Adrenal gland (tissue), 12 donors: ENCODE measurements around the gene TMEM156. TPM values are rescaled to one million over a fixed set of nuclear protein-coding genes. Genes with fewer than 3 reads are reported as not detected.

Source experiments
- DNase-seq, 7 donors: peaks; one replicate each; pipeline ENCODE4 v3.0.0-alpha.2; 2019 to 2020
- H3K27ac ChIP-seq, 5 donors: fragments of 200-600 bp; sonication (generic) in 4 of 5; 1 replicate in 3 of 5; 2 replicates in 2 of 5; pipeline versions ENCODE4 v1.5.1 to v1.8.0; 2016 to 2020; ENCODE audit warnings: mild to moderate bottlenecking in 1 of 5
- H3K27me3 ChIP-seq: fragments of 200-600 bp; 2 replicates; pipeline ENCODE4 v1.8.0; 2021
- H3K36me3 ChIP-seq, 2 donors: fragments of 200-600 bp; replicated peaks in 1 of 2; 1 replicate in 1 of 2; 2 replicates in 1 of 2; pipeline versions ENCODE4 v1.5.1 to v1.8.0; 2018 to 2022
- H3K4me1 ChIP-seq, 2 donors: fragments of 200-600 bp; replicated peaks in 1 of 2; 1 replicate in 1 of 2; 2 replicates in 1 of 2; pipeline versions ENCODE4 v1.5.1 to v1.8.0; 2018 to 2021
- H3K4me3 ChIP-seq, 4 donors: fragments of 200-600 bp; sonication (generic) in 3 of 4; one replicate each; pipeline ENCODE4 v1.5.1; 2016 to 2018
- H3K9me3 ChIP-seq, 3 donors: fragments of 200-600 bp; sonication (generic) in 1 of 3; replicated peaks in 1 of 3; 1 replicate in 2 of 3; 2 replicates in 1 of 3; pipeline versions ENCODE4 v1.5.1 to v1.8.0; 2016 to 2021
- CTCF ChIP-seq, 6 experiments: fragments of 450-650 bp in 4 of 6; fragments of 200-600 bp in 2 of 6; sonication (generic) in 1 of 6; IDR thresholded peaks; 1 replicate in 5 of 6; 2 replicates in 1 of 6; pipeline versions ENCODE4 v1.5.1 to v1.8.0; 2016 to 2021; ENCODE audit warnings: antibody characterized with exemption in 6 of 6, mild to moderate bottlenecking in 2 of 6, moderate library complexity in 1 of 6
- POLR2A ChIP-seq, 2 donors: fragments of 450-650 bp; IDR thresholded peaks; one replicate each; pipeline ENCODE4 v1.6.1; 2017; ENCODE audit warnings: antibody characterized with exemption in 2 of 2, mild to moderate bottlenecking in 2 of 2, moderate library complexity in 1 of 2
- WGBS, 4 donors: extraction: QIAGEN DNeasy Blood & Tissue Kit in 2 of 4; methylation state at CpG; one replicate each; pipeline versions ENCODE4 v1.1.5 to v1.1.7; 2013 to 2017; 5-methylcytosine and 5-hydroxymethylcytosine counted together
- intact Hi-C, 2 donors: fragments of 100-400 bp; cut with DNase I; formaldehyde crosslinking; loops; one replicate each; pipeline versions ENCODE4 v1.14.1 to v1.15.0; 2022 to 2023
- polyA plus RNA-seq, 3 donors: library from polyadenylated mRNA; stranded (reverse); fragments of 200-250 nt in 2 of 3; fragments of 350-450 nt in 1 of 3; fragmentation: Illumina TruSeq in 1 of 3; extraction: RNeasy Lipid Tissue Mini Kit (QIAGEN cat#74804) in 1 of 3; gene quantifications; one replicate each; pipeline ENCODE4 v1.2.3, GENCODE V29; 2013 to 2014
- total RNA-seq, 9 donors: library from RNA; depleted of rRNA in 4 of 9; stranded (reverse); fragments of >200 nt in 4 of 9; fragments of 120-200 nt in 1 of 9; fragmentation: NEBNext Ultra II Directional in 1 of 9; extraction: Animal tissue kit (Norgen Biotek cat#: 25700) in 1 of 9; gene quantifications; one replicate each; pipeline versions ENCODE4 v1.1.0 to v1.2.4, GENCODE V29; 2013 to 2023
- donor health status: healthy with polysubstance abuse.
- donor health status: Bipolar disorder and iron deficiency.
- donor health status: DM: yes; HTN: yes; CAD: no.
- donor health status: DM: no; HTN: no; CAD: no.
- donor health status: DM: no; HTN: no; CAD: no.
- donor health status: DM: yes; HTN: yes; CAD: no.

The TMEM156 gene
- total and polyA plus RNA-seq, 12 donors: 0.29 to 4.1 (median 0.88) TPM; not detected in 2

GRCh38 chr4:38920186-38920585 lies 112.0 kb downstream of the TMEM156 start:
- intact Hi-C loops: no loop called here
- no peak overlapping the region for H3K4me3 ChIP-seq
- H3K36me3 ChIP-seq: peaks cover 0 to 55% of the 10 kb centered on the region in 2 donors
- H3K27me3 ChIP-seq: no peaks in the 10 kb centered on the region
- no peak overlapping the region for H3K27ac ChIP-seq
- no peaks in the 10 kb centered on the region for H3K9me3 ChIP-seq
- H3K4me1 ChIP-seq: no peaks in the 10 kb centered on the region
- 89 to 94% (median 93%) methylated on average over 2 of the region's 2 CpGs for WGBS, 4 donors
- no peak for TF ChIP-seq CTCF (IDR thresholded peaks at IDR 0.05)
- no peak for TF ChIP-seq POLR2A (IDR thresholded peaks at IDR 0.05)
- DNase-seq: no peak

GRCh38 chr4:38919494-38919893 lies 112.7 kb downstream of the TMEM156 start:
- TF ChIP-seq POLR2A (IDR thresholded peaks at IDR 0.05) (no peak), CTCF (IDR thresholded peaks at IDR 0.05) (no peak)
- WGBS, 4 donors: 98 to 100% (median 99%) methylated on average over 3 of the region's 3 CpGs
- Histone ChIP-seq H3K36me3 (peaks cover 0 to 62% of the 10 kb centered on the region in 2 donors), H3K27ac (no peak overlapping the region), H3K4me1 (no peaks in the 10 kb centered on the region), H3K27me3 (no peaks in the 10 kb centered on the region), H3K4me3 (no peak overlapping the region), H3K9me3 (no peaks in the 10 kb centered on the region)
- intact Hi-C loops: loop anchor here in 1 of 2 donors (10.0 kb wide), 1 partner anchor 125 kb away; no protein-coding TSS in a partner anchor
- DNase-seq: no peak

- intact Hi-C loops: loop anchor here in 1 of 2 donors (10.0 kb wide), 1 partner anchor 127 kb away; no protein-coding TSS in a partner anchor
- Histone ChIP-seq H3K4me3 (no peak overlapping the region), H3K9me3 (no peaks in the 10 kb centered on the region), H3K27ac (no peak overlapping the region), H3K4me1 (peaks cover 0 to 5% of the 10 kb centered on the region in 2 donors), H3K27me3 (no peaks in the 10 kb centered on the region), H3K36me3 (peaks cover 0 to 71% of the 10 kb centered on the region in 2 donors)
- WGBS, 4 donors: 86 to 96% (median 91%) methylated on average over 8 of the region's 8 CpGs
- TF ChIP-seq POLR2A (IDR thresholded peaks at IDR 0.05) (no peak), CTCF (IDR thresholded peaks at IDR 0.05) (no peak)
- no peak for DNase-seq
Measured at GRCh38 chr4:38917481-38918025, 114.7 kb downstream of the TMEM156 start.

Other genes with a start within 250 kb of the TMEM156 start
- gene TLR10, start 249.4 kb downstream of the TMEM156 start, total RNA-seq: under 1 TPM in 6 of 9 donors, not detected in 3; 0.11 to 0.60 (median 0.22) TPM
- under 1 TPM; 0.11 to 0.40 (median 0.13) TPM for gene TLR10, start 249.4 kb downstream of the TMEM156 start, polyA plus RNA-seq
- gene TLR1, start 227.6 kb downstream of the TMEM156 start, total RNA-seq: 10 to 100 TPM in 8 of 9 donors, 1 to 10 TPM in 1; 5.3 to 60.0 (median 16.1) TPM
- gene TLR1, start 227.6 kb downstream of the TMEM156 start, polyA plus RNA-seq: 1 to 10 TPM; 2.5 to 5.9 (median 2.8) TPM
- gene TLR6, start 175.6 kb downstream of the TMEM156 start, total RNA-seq: 10 to 100 TPM in 1 of 9 donors, 1 to 10 TPM in 8; 2.8 to 14.4 (median 6.4) TPM
- 1 to 10 TPM in 2 of 3 donors, under 1 TPM in 1; 0.80 to 2.6 (median 1.0) TPM for gene TLR6, start 175.6 kb downstream of the TMEM156 start, polyA plus RNA-seq
- gene FAM114A1, start 164.6 kb downstream of the TMEM156 start, total RNA-seq: 100 to 1,000 TPM; 115 to 335 (median 191) TPM
- 100 to 1,000 TPM in 1 of 3 donors, 10 to 100 TPM in 2; 29.3 to 212 (median 29.4) TPM for gene FAM114A1, start 164.6 kb downstream of the TMEM156 start, polyA plus RNA-seq
- 10 to 100 TPM; 21.1 to 63.8 (median 37.9) TPM for gene KLHL5, start 29.8 kb upstream of the TMEM156 start, total RNA-seq
- gene KLHL5, start 29.8 kb upstream of the TMEM156 start, polyA plus RNA-seq: 10 to 100 TPM; 11.3 to 23.0 (median 13.3) TPM
- gene WDR19, start 150.1 kb upstream of the TMEM156 start, total RNA-seq: 10 to 100 TPM; 11.3 to 66.7 (median 38.7) TPM
- 100 to 1,000 TPM in 1 of 3 donors, 10 to 100 TPM in 2; 16.9 to 136 (median 69.1) TPM for gene WDR19, start 150.1 kb upstream of the TMEM156 start, polyA plus RNA-seq